NOMO-1 treated with dmso at 0.1 percent for 144 hours (cell line): Measurements from ENCODE around the gene TRIP4.
"Not testable (repeated sequence)": the region's sequence is repeated elsewhere in the genome, so short reads cannot be mapped to it uniquely, and the experiment has no call there.

Source experiments
- DNase-seq: peaks from one replicate; lab custom pipeline; 2025; ENCODE audit not compliant: unreplicated experiment; lab: John Stamatoyannopoulos, UW

Gene TRIP4

DNA sequence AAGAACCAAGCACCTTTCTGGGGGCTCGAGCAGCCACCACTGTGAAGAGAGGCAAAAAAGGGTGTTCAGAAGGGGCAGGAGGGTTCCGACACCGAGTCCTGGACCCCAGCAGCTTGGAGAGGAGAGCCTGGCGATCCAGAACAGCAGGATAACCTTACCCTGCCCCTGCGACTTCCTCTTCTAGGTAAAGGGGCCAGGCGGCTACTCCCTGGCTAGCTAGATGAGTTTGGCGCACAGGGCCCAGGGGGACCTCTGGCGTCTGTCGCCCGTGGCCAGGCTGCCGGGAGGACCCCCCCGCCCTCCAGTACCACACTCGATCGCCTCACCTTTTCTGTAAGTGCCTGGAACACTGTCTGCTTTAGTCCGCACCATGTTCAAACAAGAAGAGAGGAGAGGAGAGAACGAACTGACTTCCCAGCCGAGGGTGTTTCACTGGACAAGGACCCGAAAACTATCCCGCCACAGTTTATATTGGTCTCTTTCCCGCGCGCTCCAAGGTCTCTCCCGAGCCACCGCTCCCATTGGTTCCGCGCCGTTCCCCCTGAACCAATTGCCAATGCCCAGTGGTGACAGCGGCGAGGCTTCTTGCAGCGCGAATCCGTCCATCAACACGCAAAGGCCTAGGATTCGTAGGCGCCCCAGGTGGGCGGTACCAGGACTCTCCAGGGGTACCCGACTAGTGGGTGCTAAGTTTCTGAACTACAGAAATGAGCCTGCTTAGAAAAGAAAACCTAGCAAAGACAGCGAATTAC is 6.5 kb upstream of the TRIP4 start, which contains the start of gene PCLAF:
PCLAF (minus strand) TSS at position 442 of the 752 bp plus-strand sequence; CDS start at position 372, 70 bp downstream.
- DNase-seq: peak; percentile 94

DNA sequence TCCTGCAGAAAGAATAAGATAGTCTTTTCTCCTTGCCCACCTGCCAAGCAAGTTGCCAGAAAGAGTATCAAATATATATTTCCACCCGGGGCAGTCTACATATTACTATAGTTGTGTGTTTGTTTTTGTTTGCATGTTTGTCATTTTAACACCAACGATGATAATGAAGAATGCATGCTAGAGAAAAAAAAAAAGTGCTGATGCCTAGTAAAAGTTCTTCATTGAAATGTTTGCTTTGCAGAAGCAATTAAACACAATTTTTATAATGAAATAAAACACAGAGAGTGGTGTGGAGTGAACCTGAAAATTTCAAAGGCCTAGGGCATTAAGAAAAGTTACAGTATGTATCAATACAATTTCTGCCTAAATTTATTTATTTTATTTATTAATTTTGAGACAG is 3.9 kb upstream of the TRIP4 start:
- DNase-seq: no peak

DNA sequence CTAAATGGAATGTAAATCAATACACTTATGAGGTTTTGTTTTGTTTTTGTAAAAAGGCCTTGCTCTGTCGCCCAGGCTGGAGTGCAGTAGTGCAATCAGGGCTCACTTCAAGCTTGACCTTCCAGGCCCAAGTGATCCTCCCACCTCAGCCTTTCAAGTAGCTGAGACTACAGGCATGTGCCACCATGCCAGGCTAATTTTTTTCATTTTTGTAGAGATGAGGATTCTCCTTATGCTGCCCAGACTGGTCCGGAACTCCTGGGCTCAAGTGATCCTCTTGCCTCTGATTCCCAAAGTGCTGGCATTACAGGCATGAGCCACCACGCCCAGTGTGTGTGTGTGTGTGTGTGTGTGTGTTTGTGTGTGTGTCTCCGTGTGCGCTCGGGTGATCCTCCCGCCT is 1.3 kb upstream of the TRIP4 start:
- no peak for DNase-seq

DNA sequence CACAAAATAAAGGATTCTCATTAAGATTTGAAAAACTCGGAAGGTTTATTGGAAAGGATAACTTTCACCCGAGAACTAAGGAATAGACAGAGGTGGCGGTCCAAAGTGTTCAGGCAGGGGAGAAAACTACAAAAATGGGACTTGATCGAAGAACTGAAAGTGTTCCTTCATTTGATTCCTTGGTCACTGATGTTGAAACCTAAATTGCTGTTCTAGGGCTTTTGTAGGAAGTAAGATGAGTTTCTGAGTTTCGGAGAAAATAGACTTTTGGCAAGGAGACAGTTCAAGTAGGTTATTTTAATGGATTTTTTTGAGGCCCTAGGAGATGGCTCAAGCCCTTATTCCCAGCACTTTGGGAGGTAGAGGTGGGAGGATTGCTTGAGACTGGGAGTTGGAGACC is 1.4 kb downstream of the TRIP4 start:
- no peak for DNase-seq

DNA sequence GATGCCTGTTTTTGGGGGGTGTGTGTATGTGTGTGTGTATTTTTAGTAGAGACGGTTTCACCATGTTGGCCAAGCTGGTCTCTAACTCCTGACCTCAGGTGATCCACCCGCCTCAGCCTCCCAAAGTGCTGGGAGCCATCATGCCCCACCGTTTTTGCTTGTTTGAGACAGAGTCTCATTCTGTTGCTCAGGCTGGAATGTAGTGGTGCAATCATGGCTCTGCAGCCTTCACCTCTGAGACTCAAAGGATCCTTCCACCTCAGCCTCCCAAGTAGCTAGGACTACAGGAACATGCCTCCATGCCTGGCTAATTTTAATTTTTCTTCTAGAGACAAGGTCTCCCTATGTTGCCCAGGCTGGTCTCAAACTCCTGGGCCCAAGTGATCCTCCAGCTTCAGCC is 4.8 kb downstream of the TRIP4 start:
- DNase-seq: not testable (repeated sequence)

DNA sequence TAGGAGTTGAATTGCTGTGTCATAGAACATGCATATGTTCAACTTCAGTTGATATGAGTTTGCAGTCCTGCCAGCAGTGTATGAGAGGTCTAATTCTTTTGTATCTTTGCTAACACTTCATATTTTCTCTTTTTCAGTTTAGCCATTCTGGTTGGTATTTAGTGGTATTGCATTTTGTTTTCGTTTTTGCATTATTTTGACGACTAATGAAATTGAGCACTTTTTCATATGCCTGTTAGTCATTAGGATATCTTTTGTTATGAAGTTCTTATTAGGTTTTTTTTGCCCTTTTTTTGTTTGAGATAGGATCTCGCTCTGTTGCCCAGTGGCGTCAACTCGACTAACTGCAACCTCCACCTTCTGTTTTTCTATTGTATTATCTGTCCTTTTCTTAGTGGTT is 9.2 kb downstream of the TRIP4 start:
- DNase-seq: no peak

DNA sequence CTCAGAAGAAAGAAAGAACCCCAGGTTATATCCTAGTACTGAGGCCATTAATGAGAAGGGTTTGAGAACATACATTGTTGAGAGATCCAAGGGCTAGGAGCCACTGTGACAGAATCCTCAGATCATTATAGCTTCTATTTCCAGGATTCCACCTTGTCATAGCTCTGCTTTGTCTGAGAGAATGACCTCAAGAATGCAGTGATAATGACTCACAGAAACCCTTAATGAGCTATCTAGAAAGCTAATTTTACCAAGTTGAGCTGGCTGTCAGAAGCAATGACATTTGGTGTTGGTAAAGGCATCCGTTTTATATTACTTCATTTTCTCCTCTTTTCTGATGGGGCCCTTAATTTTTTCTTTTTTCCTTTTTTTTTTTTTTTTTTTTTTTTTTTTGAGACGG is 10.9 kb downstream of the TRIP4 start:
- DNase-seq: no peak

DNA sequence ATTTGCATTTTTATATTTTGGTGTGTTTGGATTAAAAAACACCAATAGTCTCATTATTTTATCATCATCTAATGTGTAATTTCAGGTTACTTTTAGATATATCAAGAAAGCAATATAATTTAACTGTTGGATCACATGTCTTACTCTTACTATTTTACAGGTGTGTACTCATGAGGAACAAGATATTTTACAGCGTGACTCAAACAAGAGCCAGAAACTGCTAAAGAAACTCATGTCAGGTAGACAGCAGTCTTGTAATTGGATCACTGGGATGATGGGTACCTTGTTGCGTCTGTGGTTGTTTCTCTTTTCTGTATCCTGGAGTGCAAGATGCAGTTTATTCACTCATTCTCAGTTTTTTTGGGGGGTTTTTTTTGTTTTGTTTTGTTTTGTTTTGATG is 12.9 kb downstream of the TRIP4 start:
- DNase-seq: no peak

DNA sequence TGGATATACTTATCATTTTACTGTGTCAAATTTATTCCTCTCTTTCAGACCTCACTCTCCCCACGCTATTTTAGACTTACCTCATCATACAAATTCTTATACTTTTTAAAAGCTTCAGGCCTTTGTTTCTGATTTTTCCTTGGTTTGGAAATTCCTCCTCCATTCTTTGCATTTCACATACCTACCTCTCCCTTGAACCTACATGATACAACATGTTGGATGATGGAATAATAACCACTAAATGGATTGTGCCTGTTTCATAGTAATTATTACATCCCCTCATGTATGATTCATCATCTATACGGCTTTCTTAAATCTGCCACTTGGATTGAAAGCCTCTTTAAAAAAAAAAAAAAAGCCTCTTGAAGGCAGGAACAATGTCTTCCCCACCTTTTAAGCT is 24.6 kb downstream of the TRIP4 start:
- no peak for DNase-seq

DNA sequence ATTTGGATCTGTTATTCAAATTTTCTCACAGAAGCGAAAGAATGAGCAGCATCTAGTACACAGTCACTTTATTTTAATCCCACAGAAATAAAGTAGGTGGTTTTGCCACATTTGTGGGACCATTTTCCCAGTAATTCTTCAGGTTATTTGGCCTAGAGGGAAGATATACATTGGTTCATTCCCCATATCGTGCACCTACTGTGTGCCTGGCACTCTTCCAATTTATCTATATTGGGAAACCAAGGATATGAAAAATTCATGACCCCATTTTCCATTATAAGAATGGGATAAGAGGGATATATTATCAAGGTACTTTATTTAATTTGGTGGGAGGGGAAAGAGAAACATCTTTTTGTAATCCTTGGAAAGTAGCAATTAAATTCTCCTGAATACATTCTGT is 35.1 kb downstream of the TRIP4 start:
- no peak for DNase-seq

DNA sequence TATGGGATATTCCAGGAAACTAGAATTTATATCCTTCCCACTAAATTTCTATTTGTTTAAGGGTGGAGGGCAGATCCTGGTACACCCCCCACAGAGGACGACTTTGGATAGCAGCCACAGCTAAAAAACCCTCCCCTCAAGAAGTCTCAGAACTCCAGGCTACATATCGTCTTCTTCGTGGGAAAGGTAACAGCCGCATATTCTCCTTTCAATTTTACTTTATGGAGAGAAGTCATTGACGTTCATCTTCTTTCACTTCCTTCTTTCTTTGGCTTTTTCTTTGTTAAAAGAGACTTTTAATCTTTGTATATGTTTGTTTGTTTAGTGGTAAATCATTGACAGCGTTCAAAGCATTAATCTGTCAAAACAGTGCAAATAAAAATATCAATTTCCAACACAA is 36.3 kb downstream of the TRIP4 start:
- DNase-seq: no peak

DNA sequence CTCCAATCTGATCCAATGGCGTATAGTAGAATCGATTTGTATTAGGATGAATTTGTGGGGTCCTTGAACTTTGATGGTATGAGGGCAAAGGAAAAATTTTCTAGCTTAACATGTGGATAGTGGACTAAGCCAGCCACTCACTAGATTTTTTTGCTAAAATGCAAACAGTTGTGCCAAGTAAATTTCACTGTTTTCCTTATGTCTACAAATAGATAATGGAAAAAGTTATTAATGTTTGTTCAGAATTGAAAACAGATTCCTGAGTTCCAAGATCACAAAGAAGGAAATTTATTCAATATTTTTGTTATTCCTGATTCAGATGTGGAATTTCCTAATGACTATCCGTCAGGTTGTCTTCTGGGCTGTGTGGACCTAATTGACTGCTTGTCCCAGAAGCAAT is 37.6 kb downstream of the TRIP4 start:
- DNase-seq: no peak

DNA sequence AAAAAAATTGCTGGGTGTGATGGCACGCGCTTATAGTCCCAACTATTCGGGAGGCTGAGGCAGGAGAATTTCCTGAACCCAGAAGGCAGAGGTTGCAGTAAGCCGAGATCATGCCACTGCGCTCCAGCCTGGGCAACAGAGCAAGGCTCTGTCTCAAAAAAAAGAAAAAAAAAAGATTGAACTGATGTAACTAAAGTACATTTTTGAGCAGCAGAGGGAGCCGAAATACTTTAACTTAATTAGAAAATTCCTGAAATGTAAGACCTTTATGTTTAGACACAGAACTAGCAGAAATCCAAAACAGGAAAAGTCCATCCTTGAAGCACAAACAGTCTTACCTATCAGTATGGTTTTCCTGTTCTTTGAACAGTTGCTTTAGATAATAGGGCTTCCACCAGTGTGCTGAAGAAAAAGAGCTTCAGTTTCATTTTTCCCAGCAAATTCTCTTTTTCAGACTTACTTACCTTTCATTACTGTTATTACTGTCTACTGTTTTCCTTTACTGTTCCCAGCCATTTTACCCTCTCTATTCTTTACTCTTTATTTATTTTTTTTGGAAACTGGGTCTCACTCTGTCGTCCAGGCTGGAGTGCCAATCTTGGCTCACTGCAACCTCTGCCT is 39.3 kb downstream of the TRIP4 start:
- no peak for DNase-seq

DNA sequence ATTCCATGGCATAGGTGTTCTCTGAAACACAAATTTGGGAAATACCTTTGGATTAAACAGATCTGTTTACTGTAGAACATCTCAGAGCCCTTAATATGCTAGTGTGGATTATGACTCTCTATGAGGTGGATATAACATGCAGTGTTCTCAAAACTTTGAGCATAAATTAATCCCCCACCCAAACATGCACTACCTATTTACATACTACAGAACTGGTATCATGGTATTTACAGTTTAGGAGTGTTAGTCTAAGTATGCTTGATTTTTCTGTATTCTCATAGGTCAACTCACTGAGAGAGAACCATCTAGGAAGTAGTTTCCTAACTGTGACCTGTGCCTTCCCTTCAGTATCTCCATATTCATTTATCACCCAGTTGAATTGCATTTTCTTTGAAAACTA is 41.8 kb downstream of the TRIP4 start:
- no peak for DNase-seq

DNA sequence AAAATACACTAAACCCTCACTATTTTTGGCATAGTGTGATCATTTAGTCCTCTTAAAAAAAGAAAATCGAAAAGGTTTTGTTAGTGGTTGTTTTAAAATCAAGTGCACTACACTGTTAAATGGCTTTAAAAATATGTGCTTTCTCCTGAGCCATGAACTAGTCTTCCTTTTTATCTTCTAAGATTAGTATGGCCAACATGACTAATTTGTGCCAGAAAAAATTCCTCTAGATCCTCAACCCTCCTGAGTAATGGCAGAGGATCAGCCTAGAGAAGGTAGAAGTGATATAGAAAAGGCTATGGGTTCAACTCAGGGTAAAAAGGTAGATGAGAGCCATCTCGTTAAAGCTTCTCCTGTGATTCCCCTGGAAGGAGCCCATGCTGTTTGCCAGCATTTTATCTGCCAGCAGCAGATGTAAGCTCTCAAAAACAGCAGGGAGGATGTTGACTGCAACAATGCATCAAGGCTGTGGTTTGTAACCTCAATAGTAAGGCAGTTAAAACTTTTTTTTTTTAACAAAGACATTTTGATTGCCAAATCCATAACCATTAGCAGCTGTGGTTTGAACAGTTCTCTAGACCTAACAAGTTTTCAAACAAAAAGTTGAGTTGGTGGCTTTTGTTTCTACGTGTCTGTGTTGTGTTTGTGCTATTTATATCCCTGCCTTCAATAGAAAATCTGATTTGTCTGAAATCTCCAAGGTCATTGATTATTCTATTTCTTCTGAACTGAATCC is 42.5 kb downstream of the TRIP4 start:
- peak; percentile 70 for DNase-seq

DNA sequence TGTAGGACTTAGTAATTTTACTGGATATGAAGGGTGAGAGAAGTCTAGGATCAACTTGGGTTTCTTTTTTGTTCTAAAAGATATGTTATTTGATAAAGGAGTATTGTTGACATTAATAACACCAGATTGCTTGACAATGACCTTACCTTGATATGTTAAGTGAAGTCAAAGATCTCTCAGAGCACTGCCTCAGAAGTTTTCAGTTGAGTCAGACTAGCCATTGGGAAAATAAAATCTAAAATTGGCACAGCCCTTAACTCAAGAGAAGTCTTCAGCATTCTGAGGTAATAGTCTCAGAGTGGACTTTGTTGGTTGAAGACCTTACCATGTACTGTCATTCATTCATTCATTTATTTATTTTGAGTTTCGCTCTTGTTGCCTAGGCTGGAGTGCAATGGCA is 50.3 kb downstream of the TRIP4 start:
- no peak for DNase-seq

DNA sequence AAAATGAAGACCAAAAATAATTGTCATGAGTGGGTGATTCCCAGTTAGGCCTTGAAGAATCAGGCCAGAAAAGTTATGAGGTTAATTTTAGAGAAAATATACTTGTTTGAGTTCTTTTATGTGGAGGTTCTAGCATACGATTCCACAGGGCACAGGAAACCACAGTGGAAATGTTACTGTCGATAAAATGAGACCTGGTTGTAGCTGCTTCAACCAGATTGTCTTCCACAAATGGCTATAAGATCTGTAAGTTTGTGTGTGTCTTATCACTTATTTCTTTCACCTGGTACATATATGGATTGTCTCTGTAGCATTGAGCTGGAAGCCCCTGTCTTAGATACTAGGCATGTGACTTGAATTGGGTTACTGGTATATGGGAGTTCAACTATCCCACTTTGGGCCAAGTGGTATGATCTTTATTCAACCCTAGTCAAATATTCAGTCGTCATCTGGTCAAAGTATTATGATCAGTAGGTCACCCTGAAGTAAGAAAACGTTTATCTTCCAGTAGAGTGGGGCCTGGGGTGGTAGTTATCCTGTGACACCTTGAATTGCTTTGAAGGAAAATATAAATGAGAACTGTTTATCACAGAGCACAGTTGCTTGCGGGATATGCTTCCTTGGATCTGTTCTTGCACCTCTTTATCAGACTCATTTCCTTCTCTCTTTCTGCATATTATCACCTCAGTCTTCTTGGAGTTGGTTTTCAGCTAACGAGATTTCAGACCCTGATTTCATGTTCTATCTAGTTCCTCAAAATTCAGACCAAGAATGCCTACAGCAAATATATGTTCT is 51.2 kb downstream of the TRIP4 start:
- DNase-seq: no peak

DNA sequence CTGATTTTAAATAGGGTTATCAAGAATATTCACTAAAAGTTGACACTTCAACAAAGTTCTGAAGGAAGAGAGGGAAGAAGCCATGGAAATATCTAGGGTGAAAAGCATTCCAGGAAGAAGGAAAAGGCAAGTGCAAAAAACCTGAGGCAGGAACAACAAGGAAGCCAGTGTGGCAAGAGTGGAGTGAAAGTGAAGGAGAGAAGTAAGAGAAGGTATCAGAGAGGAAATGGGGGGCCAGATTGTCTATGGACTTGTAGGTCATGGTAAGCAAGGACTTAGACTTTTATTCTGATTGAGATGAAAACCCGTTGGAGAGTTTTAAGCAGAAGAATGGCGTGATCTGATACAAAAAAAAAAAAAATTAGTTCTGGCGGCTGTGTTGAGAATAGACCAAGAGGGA is 54.2 kb downstream of the TRIP4 start:
- no peak for DNase-seq

DNA sequence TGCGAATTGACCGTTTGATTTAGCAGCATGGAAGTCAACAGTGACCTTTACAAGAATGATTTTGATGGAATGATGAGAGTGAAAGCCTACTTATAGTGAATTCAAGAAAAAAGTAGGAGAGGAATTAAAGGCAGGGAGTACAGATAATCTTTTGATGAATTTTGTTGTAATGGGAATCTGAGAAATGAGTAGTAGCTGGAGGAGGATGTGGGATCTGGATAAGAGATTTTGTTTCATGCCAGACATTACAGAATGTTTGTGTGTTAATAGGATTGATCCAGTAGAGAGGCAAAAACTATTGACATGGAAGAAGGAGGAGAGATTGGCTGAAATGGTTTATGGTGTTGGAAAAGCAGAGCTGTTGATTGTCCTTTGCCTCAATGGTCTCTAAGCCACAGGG is 55.4 kb downstream of the TRIP4 start:
- DNase-seq: no peak

DNA sequence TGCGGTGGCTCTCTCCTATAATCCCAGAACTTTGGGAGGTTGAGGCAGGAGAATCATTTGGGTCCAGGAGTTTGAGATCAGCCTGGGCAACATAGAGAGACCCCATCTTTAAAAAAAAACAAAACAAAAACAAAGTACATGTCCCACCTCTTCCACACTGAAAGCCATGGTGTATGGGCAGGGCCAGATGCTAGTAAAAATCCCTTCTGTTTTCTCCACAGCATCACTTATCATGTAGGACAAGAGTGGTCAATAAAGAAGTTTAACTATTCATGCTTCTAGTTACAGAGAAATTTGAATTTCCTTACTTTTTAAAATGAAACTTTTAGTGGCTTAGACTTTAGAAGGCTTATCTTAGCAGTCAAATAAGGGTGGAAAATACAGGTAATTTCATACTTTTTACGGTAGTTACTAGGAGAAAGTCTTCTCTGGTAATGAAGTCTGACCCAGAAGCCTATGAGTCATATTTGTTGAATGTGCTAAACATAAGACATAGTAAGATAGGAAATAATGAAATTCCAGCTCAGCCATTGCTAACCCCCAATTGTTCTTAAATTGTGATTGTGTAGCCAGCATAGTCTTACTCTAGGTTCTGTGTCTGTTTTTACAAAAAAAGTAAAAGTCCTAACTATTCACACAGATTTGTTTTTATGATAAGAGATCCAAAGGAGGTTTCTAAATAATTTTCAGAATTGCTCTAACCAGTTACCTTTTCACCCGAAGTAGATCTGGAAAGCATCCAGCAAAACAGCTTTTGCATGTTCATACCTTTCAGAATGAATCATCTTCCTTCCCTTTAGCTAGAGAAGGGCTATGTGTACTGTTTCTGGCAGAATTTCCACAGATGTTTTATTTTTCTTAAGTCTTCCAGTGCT is 56.3 kb downstream of the TRIP4 start:
- DNase-seq: no peak
